ENCODE data around the gene USP9Y. TPM values are rescaled to one million over a fixed set of nuclear protein-coding genes. Genes with fewer than 3 reads are reported as not detected.
A peak's percentile ranks its signal among the peaks of the same experiment; 100 is the strongest.

USP9Y gene
- total and polyA plus RNA-seq, 4 experiments from 2014 or later: 56.3 to 58.9 TPM; not detected in 2

GRCh38 chrY:12765976-12766375 lies 64.9 kb downstream of the USP9Y start:
- Mint-ChIP-seq H3K4me3 (no peak overlapping the region), H3K9me3 (no peaks in the 10 kb centered on the region), H3K27ac (no peak overlapping the region), H3K36me3 (peaks cover 0 to 32% of the 10 kb centered on the region in 2 donors), H3K27me3 (no peaks in the 10 kb centered on the region), H3K4me1 (peaks cover 0 to 1% (median 0%) of the 10 kb centered on the region in 4 donors)
- intact Hi-C loops (cut with micrococcal nuclease): no loop called here
- H3K9me3 ChIP-seq (ENCODE audit: control insufficient read depth in 1 of 2, low read length in 2 of 2): no peaks in the 10 kb centered on the region
- H3K4me3 ChIP-seq (ENCODE audit: low read length in 2 of 2): no peak overlapping the region
- no peaks in the 10 kb centered on the region for H3K36me3 ChIP-seq (ENCODE audit: insufficient read depth, low read length)
- DNase-seq: no peak
- POLR2A ChIA-PET (ENCODE audit: partially characterized antibody): no interaction called here
- H3K27me3 ChIP-seq (ENCODE audit: insufficient read depth, low read length): no peaks in the 10 kb centered on the region
- H3K27ac ChIP-seq (ENCODE audit: low read depth, low read length): no peak overlapping the region
- CTCF ChIA-PET (ENCODE audit: partially characterized antibody): no interaction called here
- no peaks in the 10 kb centered on the region for H3K4me1 ChIP-seq (ENCODE audit: insufficient read depth, low read length)

DNA sequence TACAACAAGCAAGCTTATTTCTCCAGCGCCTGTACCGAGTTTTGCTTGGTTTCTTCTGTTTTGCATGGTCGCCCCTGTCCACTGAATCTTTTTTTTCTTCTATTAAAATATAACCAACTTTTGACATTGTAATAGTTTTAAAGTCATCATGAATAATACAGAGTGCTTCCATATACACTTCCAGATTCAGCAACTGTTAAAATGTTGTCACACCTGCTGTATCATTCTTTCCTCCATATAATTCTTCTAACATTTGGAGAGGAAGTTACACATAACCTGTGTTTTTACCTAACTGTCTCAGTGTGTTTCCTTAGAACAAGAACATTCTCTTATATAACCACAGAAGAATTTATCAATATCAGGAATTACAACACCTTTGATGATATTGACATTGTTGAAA lies 83.5 kb downstream of the USP9Y start:
- no peaks in the 10 kb centered on the region for H3K4me1 ChIP-seq (ENCODE audit: insufficient read depth, low read length)
- H3K27me3 Mint-ChIP-seq: no peaks in the 10 kb centered on the region
- no peaks in the 10 kb centered on the region for H3K27me3 ChIP-seq (ENCODE audit: insufficient read depth, low read length)
- H3K4me3 ChIP-seq (ENCODE audit: low read length in 2 of 2): no peak overlapping the region
- peaks cover 6% of the 10 kb centered on the region for H3K36me3 ChIP-seq (ENCODE audit: insufficient read depth, low read length)
- no peak overlapping the region for H3K27ac ChIP-seq (ENCODE audit: low read depth, low read length)
- CTCF ChIA-PET (ENCODE audit: partially characterized antibody): no interaction called here
- DNase-seq: no peak
- peaks cover 0 to 56% of the 10 kb centered on the region in 2 donors for H3K36me3 Mint-ChIP-seq
- H3K9me3 Mint-ChIP-seq: no peaks in the 10 kb centered on the region
- intact Hi-C loops (cut with micrococcal nuclease): no loop called here
- no peak overlapping the region for H3K27ac Mint-ChIP-seq
- POLR2A ChIA-PET (ENCODE audit: partially characterized antibody): no interaction called here
- H3K4me3 Mint-ChIP-seq: no peak overlapping the region
- H3K4me1 Mint-ChIP-seq: no peaks in the 10 kb centered on the region
- no peaks in the 10 kb centered on the region for H3K9me3 ChIP-seq (ENCODE audit: control insufficient read depth in 1 of 2, low read length in 2 of 2)

DNA sequence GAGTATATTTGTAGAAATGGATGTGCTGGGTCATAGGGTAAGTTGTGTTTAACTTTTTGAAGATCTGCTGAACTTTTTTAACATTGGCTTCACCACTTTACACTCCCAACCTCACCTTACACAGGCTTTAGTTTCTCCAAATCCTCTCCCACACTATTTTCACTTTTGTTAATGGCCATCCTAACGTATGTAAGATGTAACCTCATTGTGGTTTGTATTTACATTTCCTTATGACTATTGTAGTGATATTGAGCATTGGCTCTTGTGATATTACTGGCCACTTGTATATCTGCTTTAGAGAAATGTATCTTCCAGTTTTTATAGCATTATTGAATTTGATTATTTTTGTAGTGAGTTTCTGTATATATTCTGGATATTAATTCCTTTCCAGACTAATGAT lies 93.0 kb downstream of the USP9Y start:
- no peaks in the 10 kb centered on the region for H3K4me1 Mint-ChIP-seq
- Histone ChIP-seq H3K36me3 (ENCODE audit: insufficient read depth, low read length) (no peaks in the 10 kb centered on the region), H3K27ac (ENCODE audit: low read depth, low read length) (no peak overlapping the region), H3K4me1 (ENCODE audit: insufficient read depth, low read length) (no peaks in the 10 kb centered on the region), H3K27me3 (ENCODE audit: insufficient read depth, low read length) (no peaks in the 10 kb centered on the region), H3K4me3 (ENCODE audit: low read length in 2 of 2) (no peak overlapping the region), H3K9me3 (ENCODE audit: control insufficient read depth in 1 of 2, low read length in 2 of 2) (no peaks in the 10 kb centered on the region)
- H3K27ac Mint-ChIP-seq: peak overlapping the region in 1 of 7 donors; percentile 65
- no peak overlapping the region for H3K4me3 Mint-ChIP-seq
- CTCF ChIA-PET (ENCODE audit: partially characterized antibody): no interaction called here
- no peaks in the 10 kb centered on the region for H3K27me3 Mint-ChIP-seq
- DNase-seq: no peak
- intact Hi-C loops (cut with micrococcal nuclease): no loop called here
- POLR2A ChIA-PET (ENCODE audit: partially characterized antibody): no interaction called here
- H3K9me3 Mint-ChIP-seq: no peaks in the 10 kb centered on the region
- peaks cover 0 to 33% of the 10 kb centered on the region in 2 donors for H3K36me3 Mint-ChIP-seq

DNA sequence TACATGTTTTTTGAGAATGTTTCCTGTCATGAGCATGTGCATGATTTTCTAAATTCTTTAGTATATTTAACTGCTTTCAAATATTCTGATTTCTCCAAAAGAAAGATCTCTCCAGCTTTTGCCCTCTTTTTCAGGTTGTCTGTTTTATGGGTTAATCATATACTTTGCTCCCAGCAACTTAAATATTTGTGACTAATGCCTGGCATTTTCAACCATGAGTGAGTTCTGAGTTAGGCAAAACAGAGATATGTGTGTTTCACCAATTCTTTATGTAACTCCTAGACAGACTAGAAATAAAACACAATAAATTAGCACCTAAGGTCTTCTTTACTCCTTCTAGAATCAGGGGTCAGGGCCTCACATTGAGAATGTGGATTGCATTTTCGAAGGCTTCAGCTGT lies 107.0 kb downstream of the USP9Y start:
- Histone ChIP-seq H3K4me3 (ENCODE audit: low read length in 2 of 2) (no peak overlapping the region), H3K36me3 (ENCODE audit: insufficient read depth, low read length) (no peaks in the 10 kb centered on the region), H3K27ac (ENCODE audit: low read depth, low read length) (no peak overlapping the region), H3K27me3 (ENCODE audit: insufficient read depth, low read length) (no peaks in the 10 kb centered on the region), H3K9me3 (ENCODE audit: control insufficient read depth in 1 of 2, low read length in 2 of 2) (no peaks in the 10 kb centered on the region), H3K4me1 (ENCODE audit: insufficient read depth, low read length) (no peaks in the 10 kb centered on the region)
- peaks cover 0 to 4% (median under 1%) of the 10 kb centered on the region in 4 donors for H3K4me1 Mint-ChIP-seq
- DNase-seq: no peak
- no peak overlapping the region for H3K4me3 Mint-ChIP-seq
- no peak overlapping the region for H3K27ac Mint-ChIP-seq
- peaks cover 0 to 38% of the 10 kb centered on the region in 2 donors for H3K36me3 Mint-ChIP-seq
- ChIA-PET CTCF (ENCODE audit: partially characterized antibody) (no interaction called here), POLR2A (ENCODE audit: partially characterized antibody) (no interaction called here)
- no peaks in the 10 kb centered on the region for H3K9me3 Mint-ChIP-seq
- H3K27me3 Mint-ChIP-seq: no peaks in the 10 kb centered on the region
- intact Hi-C loops (cut with micrococcal nuclease): no loop called here

GRCh38 chrY:12809034-12809433 lies 108.0 kb downstream of the USP9Y start:
- no peaks in the 10 kb centered on the region for H3K9me3 ChIP-seq (ENCODE audit: control insufficient read depth in 1 of 2, low read length in 2 of 2)
- intact Hi-C loops (cut with micrococcal nuclease): no loop called here
- H3K9me3 Mint-ChIP-seq: no peaks in the 10 kb centered on the region
- H3K4me1 ChIP-seq (ENCODE audit: insufficient read depth, low read length): no peaks in the 10 kb centered on the region
- H3K27me3 Mint-ChIP-seq: no peaks in the 10 kb centered on the region
- H3K27me3 ChIP-seq (ENCODE audit: insufficient read depth, low read length): no peaks in the 10 kb centered on the region
- CTCF ChIA-PET (ENCODE audit: partially characterized antibody): interaction anchor here (0.7 kb wide), 1 partner anchor 330 kb away, joined by 3 read pairs; no protein-coding TSS in a partner anchor
- no peak for DNase-seq
- H3K27ac Mint-ChIP-seq: peak overlapping the region in 1 of 7 donors; percentile 68
- no peak overlapping the region for H3K4me3 Mint-ChIP-seq
- H3K4me1 Mint-ChIP-seq: peaks cover 0 to 4% (median under 1%) of the 10 kb centered on the region in 4 donors
- H3K36me3 ChIP-seq (ENCODE audit: insufficient read depth, low read length): no peaks in the 10 kb centered on the region
- POLR2A ChIA-PET (ENCODE audit: partially characterized antibody): no interaction called here
- H3K4me3 ChIP-seq (ENCODE audit: low read length in 2 of 2): no peak overlapping the region
- no peak overlapping the region for H3K27ac ChIP-seq (ENCODE audit: low read depth, low read length)
- peaks cover 0 to 37% of the 10 kb centered on the region in 2 donors for H3K36me3 Mint-ChIP-seq

- H3K27me3 ChIP-seq (ENCODE audit: insufficient read depth, low read length): no peaks in the 10 kb centered on the region
- H3K27ac Mint-ChIP-seq: no peak overlapping the region
- no peak overlapping the region for H3K27ac ChIP-seq (ENCODE audit: low read depth, low read length)
- DNase-seq: no peak
- H3K4me3 ChIP-seq (ENCODE audit: low read length in 2 of 2): no peak overlapping the region
- intact Hi-C loops (cut with micrococcal nuclease): no loop called here
- H3K36me3 ChIP-seq (ENCODE audit: insufficient read depth, low read length): peaks cover 3% of the 10 kb centered on the region
- H3K4me1 Mint-ChIP-seq: no peaks in the 10 kb centered on the region
- H3K27me3 Mint-ChIP-seq: no peaks in the 10 kb centered on the region
- H3K36me3 Mint-ChIP-seq: peaks cover 0 to 19% of the 10 kb centered on the region in 2 donors
- POLR2A ChIA-PET (ENCODE audit: partially characterized antibody): no interaction called here
- no peaks in the 10 kb centered on the region for H3K9me3 Mint-ChIP-seq
- H3K4me1 ChIP-seq (ENCODE audit: insufficient read depth, low read length): no peaks in the 10 kb centered on the region
- no peaks in the 10 kb centered on the region for H3K9me3 ChIP-seq (ENCODE audit: control insufficient read depth in 1 of 2, low read length in 2 of 2)
- no peak overlapping the region for H3K4me3 Mint-ChIP-seq
- CTCF ChIA-PET (ENCODE audit: partially characterized antibody): no interaction called here
Measured at GRCh38 chrY:12823408-12823807, 122.4 kb downstream of the USP9Y start.

DNA sequence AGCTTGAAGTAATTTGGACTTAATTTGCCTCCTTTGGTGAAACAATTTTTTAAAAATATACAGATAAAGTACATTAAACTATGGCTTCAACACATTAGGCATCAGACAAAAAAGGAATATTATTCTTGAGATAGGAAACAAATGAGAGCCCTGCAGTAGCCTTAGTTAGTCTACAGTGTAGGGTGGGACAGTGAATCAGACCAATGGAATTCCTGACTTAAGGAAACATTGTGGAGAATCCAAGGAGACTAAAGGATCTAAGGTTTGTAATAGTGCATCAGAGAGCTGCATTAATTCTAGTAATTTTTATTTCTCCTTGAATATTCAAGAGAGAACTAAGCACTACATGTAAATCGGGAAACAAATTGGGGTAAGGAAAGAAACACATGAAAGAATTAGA lies 125.8 kb downstream of the USP9Y start:
- ChIA-PET POLR2A (ENCODE audit: partially characterized antibody) (no interaction called here), CTCF (ENCODE audit: partially characterized antibody) (no interaction called here)
- Histone ChIP-seq H3K4me3 (ENCODE audit: low read length in 2 of 2) (no peak overlapping the region), H3K9me3 (ENCODE audit: control insufficient read depth in 1 of 2, low read length in 2 of 2) (no peaks in the 10 kb centered on the region), H3K27ac (ENCODE audit: low read depth, low read length) (no peak overlapping the region), H3K4me1 (ENCODE audit: insufficient read depth, low read length) (no peaks in the 10 kb centered on the region), H3K36me3 (ENCODE audit: insufficient read depth, low read length) (peaks cover 3% of the 10 kb centered on the region), H3K27me3 (ENCODE audit: insufficient read depth, low read length) (no peaks in the 10 kb centered on the region)
- Mint-ChIP-seq H3K9me3 (no peaks in the 10 kb centered on the region), H3K4me1 (no peaks in the 10 kb centered on the region), H3K27ac (no peak overlapping the region), H3K36me3 (peaks cover 0 to 20% of the 10 kb centered on the region in 2 donors), H3K27me3 (no peaks in the 10 kb centered on the region), H3K4me3 (no peak overlapping the region)
- DNase-seq: no peak
- intact Hi-C loops (cut with micrococcal nuclease): no loop called here

GRCh38 chrY:12833284-12833683 lies 132.3 kb downstream of the USP9Y start:
- Mint-ChIP-seq H3K4me1 (peaks cover 0 to 1% (median 0%) of the 10 kb centered on the region in 4 donors), H3K27ac (no peak overlapping the region), H3K27me3 (no peaks in the 10 kb centered on the region), H3K4me3 (no peak overlapping the region), H3K36me3 (peaks cover 0 to 19% of the 10 kb centered on the region in 2 donors), H3K9me3 (no peaks in the 10 kb centered on the region)
- Histone ChIP-seq H3K4me1 (ENCODE audit: insufficient read depth, low read length) (no peaks in the 10 kb centered on the region), H3K4me3 (ENCODE audit: low read length in 2 of 2) (no peak overlapping the region), H3K27me3 (ENCODE audit: insufficient read depth, low read length) (no peaks in the 10 kb centered on the region), H3K36me3 (ENCODE audit: insufficient read depth, low read length) (no peaks in the 10 kb centered on the region), H3K27ac (ENCODE audit: low read depth, low read length) (no peak overlapping the region), H3K9me3 (ENCODE audit: control insufficient read depth in 1 of 2, low read length in 2 of 2) (no peaks in the 10 kb centered on the region)
- ChIA-PET CTCF (ENCODE audit: partially characterized antibody) (no interaction called here), POLR2A (ENCODE audit: partially characterized antibody) (no interaction called here)
- no peak for DNase-seq
- intact Hi-C loops (cut with micrococcal nuclease): no loop called here

All from CD4-positive, alpha-beta memory T cell (primary cell).